ENCODE data around the gene SLC25A48.

Gene SLC25A48

GRCh38 chr5:135895474-135896006 is 61.1 kb downstream of the SLC25A48 start, which contains the start of gene IL9:
Gene IL9 (minus strand): TSS chr5:135895841. CDS start chr5:135895816, 25 bp downstream.
- Histone ChIP-seq H3K4me1 (ENCODE audit: control insufficient read depth, low read length) (no peaks in the 10 kb centered on the region), H3K9me3 (ENCODE audit: control insufficient read depth, insufficient read depth, low read length) (no peaks in the 10 kb centered on the region), H3K27ac (ENCODE audit: low read depth, low read length) (no peak within 1 kb of the TSS), H3K9me2 (replicated peaks; ENCODE audit: control insufficient read depth, low read length) (no peaks in the 10 kb centered on the region), H3K4me2 (ENCODE audit: low read length) (no peak within 1 kb of the TSS), H4K20me1 (ENCODE audit: control insufficient read depth, insufficient read depth, low read depth, low read length) (no peaks in the 10 kb centered on the region), H3F3A (ENCODE audit: control insufficient read depth, insufficient read depth) (no peaks in the 10 kb centered on the region), H3K36me3 (ENCODE audit: control insufficient read depth, low read length) (no peaks in the 10 kb centered on the region), H3K27me3 (ENCODE audit: control insufficient read depth, low read length) (peaks cover 46% of the 10 kb centered on the region), H3K79me2 (ENCODE audit: control insufficient read depth, low read length) (no peaks in the 10 kb centered on the region), H3K4me3 (ENCODE audit: low read length) (no peak within 1 kb of the TSS)
- no peak for TF ChIP-seq EZH2phosphoT487 (IDR thresholded peaks at IDR 0.05; ENCODE audit: borderline replicate concordance, low read length)
- TF ChIP-seq CTCF (IDR thresholded peaks at IDR 0.05; ENCODE audit: low read depth, low read length, poor library complexity, severe bottlenecking), result no peak

DNA sequence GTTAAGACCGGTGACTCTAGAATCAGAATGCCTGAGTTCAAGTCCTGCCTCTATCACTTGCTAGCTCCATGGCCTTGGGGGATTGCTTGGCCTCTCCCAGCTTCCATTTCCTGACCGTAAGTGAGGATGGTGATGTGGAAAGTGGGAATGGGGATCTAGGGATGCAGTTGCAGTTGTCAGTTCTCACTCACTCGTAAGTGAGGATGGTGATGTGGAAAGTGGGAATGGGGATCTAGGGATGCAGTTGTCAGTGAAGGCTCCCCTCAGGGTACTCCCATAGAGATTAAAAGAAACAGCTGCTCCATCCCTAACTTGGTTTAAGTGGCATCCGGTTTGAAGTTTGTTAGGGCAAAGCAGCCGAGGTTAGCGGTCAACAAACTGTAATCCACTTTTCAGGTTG is 64.2 kb downstream of the SLC25A48 start:
- H3K27ac ChIP-seq (ENCODE audit: low read depth, low read length), result no peak overlapping the region
- no peaks in the 10 kb centered on the region for H3K36me3 ChIP-seq (ENCODE audit: control insufficient read depth, low read length)
- no peaks in the 10 kb centered on the region for H3K79me2 ChIP-seq (ENCODE audit: control insufficient read depth, low read length)
- peaks cover 54% of the 10 kb centered on the region for H3K27me3 ChIP-seq (ENCODE audit: control insufficient read depth, low read length)
- no peaks in the 10 kb centered on the region for H4K20me1 ChIP-seq (ENCODE audit: control insufficient read depth, insufficient read depth, low read depth, low read length)
- no peak overlapping the region for H3K4me2 ChIP-seq (ENCODE audit: low read length)
- H3K9me2 ChIP-seq (replicated peaks; ENCODE audit: control insufficient read depth, low read length), result no peaks in the 10 kb centered on the region
- no peaks in the 10 kb centered on the region for H3K4me1 ChIP-seq (ENCODE audit: control insufficient read depth, low read length)
- H3K9me3 ChIP-seq (ENCODE audit: control insufficient read depth, insufficient read depth, low read length), result no peaks in the 10 kb centered on the region
- H3F3A ChIP-seq (ENCODE audit: control insufficient read depth, insufficient read depth), result no peaks in the 10 kb centered on the region
- no peak overlapping the region for H3K4me3 ChIP-seq (ENCODE audit: low read length)
- TF ChIP-seq EZH2phosphoT487 (IDR thresholded peaks at IDR 0.05; ENCODE audit: borderline replicate concordance, low read length), result no peak
- TF ChIP-seq CTCF (IDR thresholded peaks at IDR 0.05; ENCODE audit: low read depth, low read length, poor library complexity, severe bottlenecking), result no peak

- no peak overlapping the region for H3K4me3 ChIP-seq (ENCODE audit: low read length)
- no peaks in the 10 kb centered on the region for H3K9me2 ChIP-seq (replicated peaks; ENCODE audit: control insufficient read depth, low read length)
- no peaks in the 10 kb centered on the region for H3K9me3 ChIP-seq (ENCODE audit: control insufficient read depth, insufficient read depth, low read length)
- peaks cover 54% of the 10 kb centered on the region for H3K27me3 ChIP-seq (ENCODE audit: control insufficient read depth, low read length)
- no peaks in the 10 kb centered on the region for H3F3A ChIP-seq (ENCODE audit: control insufficient read depth, insufficient read depth)
- H3K4me2 ChIP-seq (ENCODE audit: low read length), result no peak overlapping the region
- H3K27ac ChIP-seq (ENCODE audit: low read depth, low read length), result no peak overlapping the region
- H3K79me2 ChIP-seq (ENCODE audit: control insufficient read depth, low read length), result no peaks in the 10 kb centered on the region
- no peaks in the 10 kb centered on the region for H3K36me3 ChIP-seq (ENCODE audit: control insufficient read depth, low read length)
- no peaks in the 10 kb centered on the region for H4K20me1 ChIP-seq (ENCODE audit: control insufficient read depth, insufficient read depth, low read depth, low read length)
- TF ChIP-seq CTCF (IDR thresholded peaks at IDR 0.05; ENCODE audit: low read depth, low read length, poor library complexity, severe bottlenecking) (no peak), EZH2phosphoT487 (IDR thresholded peaks at IDR 0.05; ENCODE audit: borderline replicate concordance, low read length) (no peak)
- H3K4me1 ChIP-seq (ENCODE audit: control insufficient read depth, low read length), result no peaks in the 10 kb centered on the region
Measured at GRCh38 chr5:135900276-135900675, 65.8 kb downstream of the SLC25A48 start.

Data from DOHH2 (cell line).